Upper lobe of left lung (tissue), 6 donors: ENCODE measurements around the gene PPAN. TPM values are rescaled to one million over a fixed set of nuclear protein-coding genes. Genes with fewer than 3 reads are reported as not detected.

Source experiments
- ATAC-seq, 2 donors: fragments of 200-7000 bp; cut with Tn5 transposase; one replicate each; pipeline ENCODE4 v1.9.1; 2022; ENCODE audit warnings: mild to moderate bottlenecking in 2 of 2, moderate library complexity in 2 of 2; ENCODE audit not compliant: low FRiP score in 2 of 2
- DNase-seq, 2 donors: peaks; one replicate each; pipeline ENCODE4 v3.0.0-alpha.2; 2019 to 2020
- H3K27ac ChIP-seq, 4 donors: fragments of 200-600 bp; sonication (generic); one replicate each; pipeline ENCODE4 v1.5.1; 2016 to 2019
- H3K27me3 ChIP-seq, 4 donors: fragments of 200-600 bp; sonication (generic); one replicate each; pipeline ENCODE4 v1.5.1; 2017 to 2019
- H3K36me3 ChIP-seq, 4 donors: fragments of 200-600 bp; sonication (generic); one replicate each; pipeline ENCODE4 v1.5.1; 2016 to 2019
- H3K4me1 ChIP-seq, 4 donors: fragments of 200-600 bp; sonication (generic); one replicate each; pipeline ENCODE4 v1.5.1; 2018 to 2019
- H3K4me3 ChIP-seq, 4 donors: fragments of 200-600 bp; sonication (generic); one replicate each; pipeline ENCODE4 v1.5.1; 2017 to 2019; ENCODE audit warnings: mild to moderate bottlenecking in 2 of 4, moderate library complexity in 1 of 4
- H3K9me3 ChIP-seq, 4 donors: fragments of 200-600 bp; sonication (generic); one replicate each; pipeline ENCODE4 v1.5.1; 2018 to 2019
- CTCF ChIP-seq, 6 experiments: fragments of 450-650 bp in 4 of 6; fragments of 200-600 bp in 2 of 6; sonication (generic) in 2 of 6; IDR thresholded peaks; one replicate each; pipeline ENCODE4 v1.5.1; 2016 to 2019; ENCODE audit warnings: antibody characterized with exemption in 6 of 6
- EP300 ChIP-seq, 4 donors: sonication (generic); formaldehyde crosslinking; IDR thresholded peaks; one replicate each; pipeline ENCODE4 v1.5.1; 2017; ENCODE audit warnings: antibody characterized with exemption in 4 of 4, control low read depth in 2 of 4
- POLR2A ChIP-seq, 4 donors: fragments of 450-650 bp; IDR thresholded peaks; one replicate each; pipeline ENCODE4 v1.5.1; 2016 to 2017; ENCODE audit warnings: antibody characterized with exemption in 4 of 4, mild to moderate bottlenecking in 2 of 4
- POLR2AphosphoS5 ChIP-seq, 2 donors: sonication (generic); formaldehyde crosslinking; IDR thresholded peaks; one replicate each; pipeline ENCODE4 v1.5.1; 2017; ENCODE audit warnings: antibody characterized with exemption in 2 of 2
- WGBS, 2 donors: methylation state at CpG; one replicate each; pipeline ENCODE4 v1.1.5; 2017 to 2018; 5-methylcytosine and 5-hydroxymethylcytosine counted together
- total RNA-seq, 6 donors: library from RNA; depleted of rRNA in 4 of 6; stranded (reverse); fragments of >200 nt in 4 of 6; gene quantifications; one replicate each; pipeline versions ENCODE4 v1.1.0 to v1.2.1, GENCODE V29; 2016 to 2021
- donor health status: DM: no; HTN: no; CAD: no; lungs with moderate emphysema.
- donor health status: DM: no; HTN: yes; CAD: no; lungs with severe emphysema.

PPAN gene
- total RNA-seq, 6 donors from 2014 or later: 18.3 to 46.8 (median 37.8) TPM

GRCh38 chr19:10124429-10124828, 18.3 kb downstream of the PPAN start:
- no peak for ATAC-seq
- WGBS, 2 donors: 94 to 99% methylated on average over 7 of the region's 7 CpGs

GRCh38 chr19:10126213-10126639, 20.1 kb downstream of the PPAN start:
- WGBS, 2 donors: 74 to 82% methylated on average over 4 of the region's 4 CpGs
- no peaks in the 10 kb centered on the region for H3K27me3 ChIP-seq
- H3K36me3 ChIP-seq: peaks cover 0 to 28% (median 14%) of the 10 kb centered on the region in 4 donors
- TF ChIP-seq POLR2A (IDR thresholded peaks at IDR 0.05): no peak
- TF ChIP-seq CTCF (IDR thresholded peaks at IDR 0.05): no peak
- no peak for TF ChIP-seq EP300 (IDR thresholded peaks at IDR 0.05)
- TF ChIP-seq POLR2AphosphoS5 (IDR thresholded peaks at IDR 0.05): no peak
- peak in 1 of 2 donors; percentile 72 for ATAC-seq
- H3K27ac ChIP-seq: peak overlapping the region; percentile 27 to 69 (median 60)
- H3K9me3 ChIP-seq: no peaks in the 10 kb centered on the region
- H3K4me1 ChIP-seq: peaks cover 0 to 10% (median 0%) of the 10 kb centered on the region in 4 donors
- H3K4me3 ChIP-seq: no peak overlapping the region
- no peak for DNase-seq

More at GRCh38 chr19:10124429-10124828, 18.3 kb downstream of the PPAN start:
- TF ChIP-seq POLR2A (IDR thresholded peaks at IDR 0.05): no peak
- TF ChIP-seq POLR2AphosphoS5 (IDR thresholded peaks at IDR 0.05): no peak
- TF ChIP-seq EP300 (IDR thresholded peaks at IDR 0.05): no peak
- TF ChIP-seq CTCF (IDR thresholded peaks at IDR 0.05): no peak
- DNase-seq: no peak
- no peaks in the 10 kb centered on the region for H3K27me3 ChIP-seq
- H3K4me1 ChIP-seq: peaks cover 3 to 18% (median 6%) of the 10 kb centered on the region in 4 donors
- no peaks in the 10 kb centered on the region for H3K9me3 ChIP-seq
- H3K27ac ChIP-seq: no peak overlapping the region
- H3K4me3 ChIP-seq: no peak overlapping the region
- H3K36me3 ChIP-seq: peaks cover 0 to 13% (median 4%) of the 10 kb centered on the region in 4 donors

- H3K36me3 ChIP-seq: peaks cover 13 to 89% (median 61%) of the 10 kb centered on the region in 4 donors
- WGBS, 2 donors: 86 to 89% methylated on average over 6 to 7 of the region's 7 CpGs
- H3K9me3 ChIP-seq: no peaks in the 10 kb centered on the region
- H3K27me3 ChIP-seq: no peaks in the 10 kb centered on the region
- TF ChIP-seq EP300 (IDR thresholded peaks at IDR 0.05) (no peak), POLR2A (IDR thresholded peaks at IDR 0.05) (no peak), POLR2AphosphoS5 (IDR thresholded peaks at IDR 0.05) (no peak), CTCF (IDR thresholded peaks at IDR 0.05) (no peak)
- no peak overlapping the region for H3K4me3 ChIP-seq
- no peak for ATAC-seq
- no peak for DNase-seq
- H3K4me1 ChIP-seq: no peaks in the 10 kb centered on the region
- H3K27ac ChIP-seq: no peak overlapping the region
These were observed 26.7 kb downstream of the PPAN start for GRCh38 chr19:10132905-10133304.

GRCh38 chr19:10133596-10133995, 27.4 kb downstream of the PPAN start:
- no peak for ATAC-seq
- Histone ChIP-seq H3K36me3 (peaks cover 15 to 90% (median 67%) of the 10 kb centered on the region in 4 donors), H3K4me3 (no peak overlapping the region), H3K4me1 (no peaks in the 10 kb centered on the region), H3K27ac (peak overlapping the region in 2 of 4 donors; percentile 35 to 60), H3K9me3 (no peaks in the 10 kb centered on the region), H3K27me3 (no peaks in the 10 kb centered on the region)
- no peak for TF ChIP-seq CTCF (IDR thresholded peaks at IDR 0.05)
- no peak for TF ChIP-seq POLR2AphosphoS5 (IDR thresholded peaks at IDR 0.05)
- no peak for TF ChIP-seq POLR2A (IDR thresholded peaks at IDR 0.05)
- no peak for TF ChIP-seq EP300 (IDR thresholded peaks at IDR 0.05)
- DNase-seq: no peak
- 72 to 89% methylated on average over 6 to 11 of the region's 11 CpGs for WGBS, 2 donors

GRCh38 chr19:10134040-10134439, 27.9 kb downstream of the PPAN start:
- no peak overlapping the region for H3K4me3 ChIP-seq
- H3K36me3 ChIP-seq: peaks cover 17 to 95% (median 71%) of the 10 kb centered on the region in 4 donors
- TF ChIP-seq EP300 (IDR thresholded peaks at IDR 0.05): no peak
- no peak for TF ChIP-seq POLR2AphosphoS5 (IDR thresholded peaks at IDR 0.05)
- TF ChIP-seq CTCF (IDR thresholded peaks at IDR 0.05): no peak
- TF ChIP-seq POLR2A (IDR thresholded peaks at IDR 0.05): no peak
- no peaks in the 10 kb centered on the region for H3K9me3 ChIP-seq
- peak overlapping the region in 2 of 4 donors; percentile 39 to 60 for H3K27ac ChIP-seq
- H3K4me1 ChIP-seq: no peaks in the 10 kb centered on the region
- peak in 1 of 2 donors; percentile 72 for DNase-seq
- no peak for ATAC-seq
- H3K27me3 ChIP-seq: no peaks in the 10 kb centered on the region
- 80 to 91% methylated on average over 5 of the region's 9 CpGs for WGBS, 2 donors
